GM19035 (cell line): ENCODE data around the gene TIMM21.

Source experiments
- ATAC-seq: cut with Tn5 transposase; IDR thresholded peaks from one replicate; pipeline ENCODE4 v1.9.1; 2021; ENCODE audit not compliant: unreplicated experiment

Gene TIMM21

DNA sequence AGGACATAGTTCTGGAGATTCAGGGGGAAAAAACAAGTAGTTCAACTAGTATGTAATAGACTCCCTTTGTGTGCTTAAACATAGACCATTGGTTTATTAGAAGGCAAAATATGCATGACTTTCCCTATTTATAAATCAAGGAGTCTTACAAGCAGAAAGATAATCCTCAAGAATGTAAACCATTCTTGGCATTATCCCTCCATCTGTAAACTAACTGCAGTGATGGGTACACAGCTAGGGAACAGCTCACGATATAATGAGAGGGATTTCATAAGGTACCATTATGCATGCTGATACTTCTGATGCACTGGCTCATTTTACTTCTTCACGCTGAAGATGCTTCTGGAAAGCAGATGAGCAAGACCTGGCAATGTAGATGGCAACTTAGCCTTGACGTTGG is 1.6 kb upstream of the TIMM21 start:
- ATAC-seq, result no peak

DNA sequence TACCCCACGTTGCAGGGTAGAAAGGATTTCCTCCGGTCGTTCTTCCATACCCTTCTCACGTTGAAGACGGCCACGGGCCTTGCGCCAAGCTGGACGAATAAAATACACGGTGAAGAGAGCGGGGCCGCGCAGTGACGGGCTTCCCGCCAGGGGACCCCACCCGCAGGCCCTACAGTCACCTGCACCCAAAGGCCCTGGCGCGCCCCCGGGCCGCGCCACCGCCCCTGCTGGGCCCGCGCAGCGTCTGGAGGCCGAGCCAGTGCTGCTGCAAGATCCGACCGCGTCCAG is 888 bp upstream of the TIMM21 start:
- ATAC-seq, result no peak

DNA sequence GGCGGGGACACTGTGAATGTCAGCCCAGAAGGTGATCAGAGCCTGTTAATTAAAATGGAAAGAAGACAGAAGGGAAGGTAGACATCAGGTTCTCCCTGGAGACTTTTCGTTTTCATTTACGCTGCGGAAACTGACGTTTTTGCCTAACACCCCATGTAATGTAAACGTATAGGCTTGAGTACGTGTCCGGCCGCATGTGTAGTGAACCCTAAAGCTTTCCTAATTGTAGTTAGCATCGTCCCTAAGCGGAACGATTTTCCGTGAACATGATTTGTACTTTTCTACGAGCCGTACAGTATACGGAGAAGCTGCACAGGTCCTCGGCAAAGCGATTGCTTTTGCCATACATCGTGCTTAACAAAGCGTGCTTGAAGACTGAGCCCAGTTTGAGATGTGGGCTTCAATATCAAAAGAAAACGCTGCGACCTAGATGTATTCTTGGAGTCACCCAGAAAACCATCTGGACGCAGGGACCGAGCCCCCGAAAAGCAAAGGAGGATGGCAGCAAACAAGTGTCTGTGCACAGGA is 284 bp downstream of the TIMM21 start:
- peak; percentile 31 for ATAC-seq

DNA sequence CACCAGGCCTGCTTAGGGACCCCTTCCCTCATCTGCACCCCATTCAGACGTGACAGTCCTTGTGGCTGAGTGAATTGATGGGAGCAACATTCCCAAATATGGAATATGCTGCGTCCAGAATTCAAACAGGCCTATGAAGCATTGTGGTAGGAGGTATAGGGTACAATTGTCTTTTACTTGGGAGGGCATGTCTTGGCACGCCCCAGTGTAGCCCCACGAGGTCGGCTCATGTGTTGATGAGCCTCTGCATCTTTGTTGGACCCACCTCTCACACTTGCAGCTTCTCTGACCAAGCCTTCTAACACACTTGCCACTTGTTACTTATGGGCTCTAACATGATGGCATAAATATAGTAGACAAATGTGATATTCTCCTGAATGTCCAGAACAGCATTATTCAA is 1.6 kb downstream of the TIMM21 start:
- no peak for ATAC-seq

DNA sequence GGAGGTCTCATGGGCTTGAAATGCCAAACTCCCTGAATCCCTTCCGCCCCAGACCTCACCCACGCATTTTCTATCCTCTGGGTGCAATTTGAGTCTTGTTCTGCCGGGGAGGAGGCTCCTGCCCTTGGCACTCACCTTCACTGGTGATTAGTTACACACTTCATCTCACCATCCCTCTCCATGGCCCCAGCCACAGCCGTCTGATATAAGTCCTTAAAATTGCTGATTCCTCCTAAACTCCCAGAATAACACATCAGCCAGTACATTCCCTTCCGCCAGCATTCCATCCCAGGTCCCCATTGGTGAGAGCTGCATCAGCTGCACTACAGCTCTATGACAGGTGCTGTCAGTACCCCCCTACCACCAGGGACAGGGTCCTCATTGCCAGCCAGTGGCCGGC is 3.9 kb downstream of the TIMM21 start:
- no peak for ATAC-seq

DNA sequence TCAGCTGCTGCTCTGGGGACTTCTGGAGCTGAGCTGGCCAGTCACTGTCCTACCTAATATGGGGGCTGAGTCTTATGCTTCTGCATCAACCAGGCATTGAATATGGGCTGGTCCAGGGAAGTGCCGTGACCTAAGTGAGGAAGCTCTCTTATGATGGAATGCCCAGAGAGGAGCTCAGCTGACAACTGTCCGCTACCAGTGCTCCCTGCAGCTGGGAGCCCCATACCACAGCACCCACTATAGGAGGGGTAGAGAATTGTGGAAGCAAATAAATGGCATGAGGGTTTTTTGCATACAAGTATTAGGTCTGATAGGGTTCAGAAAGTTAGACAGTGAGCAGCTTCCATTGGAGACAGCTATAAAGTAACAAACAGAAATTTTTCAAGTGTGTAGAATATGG is 4.5 kb downstream of the TIMM21 start:
- no peak for ATAC-seq

DNA sequence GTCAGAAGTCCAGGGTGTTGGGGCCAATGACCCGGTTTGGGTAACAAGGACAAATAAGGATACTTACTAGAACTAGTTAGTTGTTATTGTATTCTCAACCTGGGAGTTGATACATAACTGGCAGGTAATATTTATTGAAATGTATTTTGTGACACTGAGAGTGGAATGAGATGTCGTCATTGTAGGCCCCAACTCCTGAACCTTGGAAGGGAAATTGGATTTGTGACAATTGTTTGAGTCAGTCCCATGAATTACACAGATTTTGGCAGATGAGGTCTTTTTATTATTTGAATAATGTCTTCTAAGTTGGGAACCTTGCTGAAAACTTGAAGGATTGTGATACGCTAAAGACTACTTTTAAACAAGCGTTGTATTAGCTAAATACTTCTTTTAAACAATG is 5.1 kb downstream of the TIMM21 start:
- ATAC-seq, result no peak

DNA sequence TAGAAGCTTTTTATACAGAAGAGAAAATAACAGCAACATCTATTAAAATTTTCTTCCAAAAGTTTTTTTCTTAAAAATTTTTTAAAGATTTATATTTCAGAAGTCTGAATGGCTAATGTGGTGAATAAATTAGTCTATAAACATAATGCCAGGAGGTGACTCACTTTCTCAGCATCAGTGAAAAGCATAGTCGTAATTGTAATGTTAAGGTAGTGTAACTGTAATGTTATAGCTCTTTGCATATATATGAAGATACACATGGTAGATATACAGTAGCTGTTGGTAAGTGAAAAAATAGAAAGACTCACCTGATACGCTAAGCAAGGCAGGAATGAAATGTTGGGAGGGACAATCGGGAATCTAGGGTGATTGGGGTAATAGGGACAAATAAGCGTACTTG is 5.5 kb downstream of the TIMM21 start:
- no peak for ATAC-seq

DNA sequence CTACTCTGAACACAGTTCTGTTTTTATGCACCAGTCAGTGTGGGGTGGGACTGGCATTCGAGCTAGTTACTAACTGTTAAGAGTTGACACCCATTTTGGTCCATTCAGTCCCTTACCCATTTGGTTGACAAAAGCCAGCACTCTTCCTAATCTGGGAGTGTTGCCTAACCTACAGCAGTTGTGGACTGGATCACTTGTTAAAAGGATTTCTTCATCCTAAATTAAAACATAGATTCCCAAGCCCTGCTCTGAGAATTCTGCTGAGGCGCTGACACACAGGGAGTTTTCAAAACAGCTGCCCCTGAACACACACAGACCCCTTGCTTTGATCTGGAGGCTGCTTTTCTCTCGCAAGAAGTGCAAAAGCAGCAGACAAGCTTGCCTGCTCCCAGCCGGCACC is 6.4 kb downstream of the TIMM21 start:
- ATAC-seq, result no peak

DNA sequence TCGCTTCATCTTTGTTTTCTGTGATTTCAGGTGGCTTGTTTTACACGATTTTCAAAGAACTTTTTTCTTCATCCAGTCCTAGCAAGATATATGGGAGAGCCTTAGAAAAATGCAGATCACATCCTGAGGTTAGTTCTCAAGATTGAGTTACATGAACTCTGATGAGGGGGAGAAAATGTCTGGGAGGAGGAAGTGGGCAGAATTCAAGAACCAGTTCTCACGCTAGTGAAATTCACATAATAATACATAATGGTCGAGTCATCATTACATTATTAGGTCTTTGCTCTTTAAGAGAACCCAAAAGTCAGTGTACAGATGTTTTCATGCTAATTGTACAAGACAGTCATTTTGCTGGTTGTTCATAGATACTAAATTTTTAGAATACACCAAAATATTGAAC is 7.0 kb downstream of the TIMM21 start:
- no peak for ATAC-seq

DNA sequence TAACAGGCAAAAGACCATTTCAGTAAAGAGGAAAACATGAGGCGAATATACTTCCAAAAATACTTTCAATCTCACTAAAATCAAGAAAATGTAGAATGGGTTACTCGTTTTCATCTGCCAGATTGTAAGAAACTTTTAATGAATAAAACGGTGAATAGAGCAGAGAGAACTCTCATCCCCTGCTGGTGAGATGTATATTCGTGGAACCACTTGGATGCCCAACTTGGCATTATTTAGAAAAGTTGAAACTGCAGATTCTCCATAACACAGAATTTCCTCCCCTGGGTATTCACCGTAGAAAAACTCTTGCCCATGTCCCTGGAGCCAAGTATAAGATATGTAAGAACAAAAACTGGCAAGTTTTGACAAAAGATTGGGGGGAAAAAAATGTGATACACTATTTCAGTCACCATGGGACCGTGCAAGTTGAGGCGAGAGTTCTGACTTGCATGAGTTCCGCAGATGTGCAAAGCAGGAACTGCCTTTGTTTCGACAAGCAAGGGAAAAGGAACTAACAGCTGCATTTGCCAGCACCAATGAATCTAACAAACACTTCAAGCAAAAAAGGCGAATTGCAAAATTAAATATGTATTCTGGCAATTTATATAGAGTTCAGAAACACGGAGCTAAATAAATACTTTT is 14.8 kb downstream of the TIMM21 start:
- no peak for ATAC-seq

DNA sequence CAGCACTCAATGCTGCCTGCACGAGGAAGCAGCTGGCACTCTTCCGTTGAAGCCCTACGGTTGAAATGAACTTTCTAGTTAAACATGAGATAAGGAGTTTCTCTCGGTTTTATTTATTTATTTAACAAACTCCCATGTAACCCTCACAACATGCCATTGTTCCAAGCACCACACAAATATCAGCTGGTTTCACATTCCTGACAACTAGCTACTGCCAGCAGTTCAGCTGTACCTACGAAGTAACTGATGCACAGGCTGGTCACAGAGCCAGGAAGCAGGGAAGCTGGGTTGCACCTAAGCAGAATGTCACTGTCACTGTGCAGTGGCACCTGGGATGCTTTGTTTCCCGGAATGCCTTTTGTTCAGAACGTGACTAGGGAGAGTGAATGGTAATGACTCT is 18.1 kb downstream of the TIMM21 start:
- no peak for ATAC-seq

DNA sequence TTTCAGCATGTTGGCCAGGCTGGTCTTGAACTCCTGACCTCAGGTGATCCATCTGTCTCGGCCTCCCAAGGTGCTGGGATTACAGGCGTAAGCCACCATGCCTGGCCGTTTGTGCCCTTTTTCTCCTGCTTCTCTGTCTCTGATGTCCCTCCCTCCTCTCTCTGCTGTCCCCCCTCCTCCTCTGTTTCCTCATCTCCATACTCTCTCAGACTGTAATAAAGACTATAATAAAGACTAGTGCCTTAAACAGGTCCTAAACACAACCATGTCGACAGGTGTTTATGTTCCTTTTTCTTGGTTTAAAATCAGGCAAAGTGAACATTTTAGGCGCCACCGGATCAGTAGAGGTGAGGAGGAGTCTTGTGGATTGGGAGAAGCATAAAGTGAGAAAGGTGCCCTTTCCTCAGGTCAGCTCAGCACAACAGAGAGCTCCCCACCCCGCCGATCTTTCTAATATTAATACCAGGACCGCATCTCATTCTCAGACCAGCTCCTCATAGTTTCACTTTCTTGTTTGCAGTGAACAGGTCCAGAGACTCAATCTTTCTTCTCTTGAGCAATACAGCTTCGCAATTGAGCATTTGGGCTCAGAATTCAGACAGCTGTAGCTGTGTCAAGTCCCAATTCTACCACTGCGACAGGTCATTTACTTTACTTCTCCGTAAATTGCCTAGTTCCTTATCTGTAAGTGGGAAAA is 23.7 kb downstream of the TIMM21 start:
- peak; percentile 98 for ATAC-seq

DNA sequence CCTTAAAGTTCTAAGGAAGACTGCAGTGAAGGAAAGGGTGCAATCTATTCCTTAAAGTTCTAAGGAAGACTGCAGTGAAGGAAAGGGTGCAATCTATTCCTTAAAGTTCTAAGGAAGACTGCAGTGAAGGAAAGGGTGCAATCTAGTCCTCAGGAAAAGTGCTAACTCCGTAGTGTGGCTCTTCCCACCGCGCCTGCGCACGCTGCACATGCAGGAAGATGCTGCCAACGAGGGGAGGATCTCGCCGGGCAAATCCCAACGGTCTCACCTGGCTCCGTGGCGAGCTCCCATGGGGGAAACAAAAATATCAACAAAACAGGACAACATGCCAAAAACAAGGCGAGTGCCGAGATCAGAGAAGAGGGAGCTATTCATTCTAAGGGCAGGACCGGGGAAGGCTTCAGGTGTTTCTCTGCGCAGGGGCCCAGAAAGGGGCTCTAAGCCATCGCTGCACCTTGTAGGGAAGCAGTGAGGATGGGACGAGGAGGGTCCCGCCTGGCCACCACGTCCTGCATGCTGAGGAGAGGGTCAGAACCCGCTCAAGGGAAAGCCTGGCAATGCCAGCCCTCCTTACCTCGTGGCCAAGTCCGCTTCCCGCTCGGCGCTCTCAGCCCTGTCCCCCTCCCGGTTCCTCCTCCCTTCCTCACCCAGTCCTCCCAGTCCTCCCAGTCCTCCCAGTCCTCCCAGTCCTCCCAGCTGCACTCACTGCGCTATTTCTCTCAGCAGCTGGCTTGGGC is 24.5 kb downstream of the TIMM21 start:
- no peak for ATAC-seq

DNA sequence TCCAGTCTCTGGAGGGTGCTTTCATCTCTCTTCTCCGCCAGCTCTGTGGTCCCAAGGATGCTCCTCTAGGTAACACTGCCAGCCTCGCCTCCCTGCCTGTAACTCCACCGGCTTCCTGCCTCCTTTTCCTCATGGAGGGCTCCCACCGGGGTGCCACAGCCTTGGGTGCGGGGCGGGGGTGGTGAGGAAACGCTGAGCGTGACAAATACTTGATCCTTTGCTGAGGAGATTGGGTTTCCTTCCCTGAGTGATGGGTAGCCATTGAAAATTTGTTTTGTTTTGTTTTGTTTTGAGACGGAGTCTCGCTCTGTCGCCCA is 25.1 kb downstream of the TIMM21 start:
- ATAC-seq, result no peak

DNA sequence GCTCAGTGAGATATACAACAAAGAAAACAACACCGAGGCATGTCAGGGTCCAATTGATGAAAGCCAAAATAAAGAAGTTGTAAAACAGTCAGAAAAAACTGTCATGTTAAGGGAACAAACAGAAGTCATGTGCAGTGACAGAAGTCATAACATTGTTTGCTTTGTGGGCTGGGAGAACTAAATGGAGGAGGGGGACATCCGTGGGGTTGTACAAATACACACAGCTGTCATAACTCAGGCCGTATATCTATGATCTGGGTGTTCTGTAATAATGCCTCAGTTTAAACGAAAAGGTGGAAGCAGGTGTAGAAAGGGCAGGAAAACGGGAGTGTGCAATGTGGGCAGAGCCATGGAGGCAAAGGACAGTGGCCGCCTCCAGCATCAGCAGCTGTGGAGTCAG is 27.3 kb downstream of the TIMM21 start:
- ATAC-seq, result no peak

DNA sequence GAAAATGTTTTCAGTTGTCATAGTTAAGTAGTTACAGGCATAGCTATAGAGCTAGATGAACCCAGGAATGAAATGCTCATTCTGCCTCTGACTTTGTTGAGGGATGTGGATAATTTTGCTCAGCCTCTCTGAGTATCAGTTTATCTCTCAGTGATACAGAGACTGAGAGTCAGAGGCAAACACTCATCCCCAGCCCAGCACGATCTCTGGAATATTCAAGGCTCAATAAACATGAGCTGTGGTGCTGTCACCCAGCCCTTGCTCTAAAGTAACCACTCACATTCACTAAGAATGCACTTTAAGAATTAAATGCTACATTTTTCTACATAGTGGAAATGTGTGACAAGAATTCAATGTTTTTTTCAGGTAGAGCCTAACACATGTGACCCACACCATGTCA is 30.6 kb downstream of the TIMM21 start:
- no peak for ATAC-seq

DNA sequence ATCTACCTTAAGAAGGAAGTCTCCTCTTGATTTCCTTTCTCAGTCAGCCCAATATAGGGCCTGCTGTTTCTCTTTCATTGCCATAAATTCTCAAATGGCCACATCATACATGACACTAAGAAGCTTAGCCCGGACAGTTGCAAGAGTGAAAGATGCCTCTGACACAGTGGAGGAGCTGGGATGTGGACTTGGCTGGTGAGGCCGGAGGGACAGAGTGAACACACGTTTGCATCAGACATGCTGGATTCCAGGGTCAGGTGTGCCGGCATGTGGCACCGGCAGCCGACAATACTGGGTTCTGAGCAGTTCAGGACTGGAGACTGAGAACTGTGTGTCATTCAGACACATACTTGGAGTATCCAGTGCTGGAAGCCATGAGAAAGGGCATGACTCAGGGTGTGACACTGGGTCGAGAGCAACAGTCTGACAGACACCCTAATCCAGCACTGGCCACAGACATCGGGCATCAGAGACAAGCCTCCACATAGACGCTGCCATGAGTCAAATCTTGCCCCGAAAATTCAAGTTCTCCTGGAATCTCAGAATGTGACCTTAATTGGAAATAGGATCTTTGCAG is 31.4 kb downstream of the TIMM21 start:
- no peak for ATAC-seq

DNA sequence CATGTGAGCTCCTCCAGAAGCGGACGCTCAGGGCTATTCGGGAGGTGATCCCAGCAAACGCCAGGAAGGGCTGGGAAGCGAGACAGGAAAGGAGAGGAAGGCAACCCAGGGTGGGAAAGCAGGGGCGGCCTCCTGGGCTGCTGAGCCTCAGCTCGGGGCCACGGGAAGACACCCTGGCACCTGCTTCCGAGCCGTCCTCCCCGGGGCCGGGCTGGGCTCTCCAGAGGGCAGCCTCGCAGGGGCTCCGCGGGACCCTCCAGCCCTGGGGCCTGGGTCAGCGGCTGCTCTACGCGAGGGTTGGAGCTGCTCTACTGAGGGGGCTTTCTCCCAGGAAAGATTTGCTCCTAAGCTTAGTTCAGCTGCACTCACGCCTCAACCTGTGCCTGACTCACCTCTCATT is 34.0 kb downstream of the TIMM21 start:
- ATAC-seq, result no peak

DNA sequence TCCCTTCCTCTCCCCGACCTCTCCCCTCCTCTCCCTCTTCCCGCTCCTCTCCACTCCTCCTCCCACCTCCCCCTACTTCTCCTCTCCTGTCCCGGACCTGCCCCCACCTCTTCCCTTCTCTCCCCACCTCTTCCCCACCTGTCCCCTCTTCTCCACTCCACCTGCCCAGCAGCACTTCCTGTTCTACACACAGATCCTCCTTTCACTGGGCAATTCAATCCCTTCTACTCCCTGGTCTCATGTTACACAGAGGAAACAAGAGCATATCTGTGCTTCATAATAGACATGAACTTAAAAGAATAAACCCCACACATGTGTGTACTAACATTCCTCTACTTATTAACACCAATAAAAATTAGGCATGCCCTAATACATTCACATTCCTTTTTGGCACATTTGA is 34.8 kb downstream of the TIMM21 start:
- ATAC-seq, result no peak

DNA sequence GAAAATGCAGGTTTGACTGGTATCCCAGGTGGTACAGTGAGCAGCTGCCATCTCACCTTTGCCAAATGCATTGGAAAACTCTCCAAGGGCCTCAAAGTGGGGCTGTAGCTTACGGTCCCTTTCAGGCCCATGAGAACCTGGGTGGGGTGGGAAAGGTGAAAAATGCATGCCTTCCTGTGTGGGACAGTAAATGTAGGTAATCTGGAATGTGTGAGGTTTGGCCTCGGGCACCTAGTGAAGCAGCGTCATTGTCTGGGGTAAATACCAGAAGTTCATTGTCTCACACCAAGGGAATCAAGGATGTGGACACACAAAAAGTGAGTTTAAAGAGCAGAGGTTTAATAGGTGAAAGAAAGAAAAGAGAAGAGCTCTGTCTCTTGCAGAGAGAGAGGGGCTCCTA is 36.6 kb downstream of the TIMM21 start:
- ATAC-seq, result no peak

DNA sequence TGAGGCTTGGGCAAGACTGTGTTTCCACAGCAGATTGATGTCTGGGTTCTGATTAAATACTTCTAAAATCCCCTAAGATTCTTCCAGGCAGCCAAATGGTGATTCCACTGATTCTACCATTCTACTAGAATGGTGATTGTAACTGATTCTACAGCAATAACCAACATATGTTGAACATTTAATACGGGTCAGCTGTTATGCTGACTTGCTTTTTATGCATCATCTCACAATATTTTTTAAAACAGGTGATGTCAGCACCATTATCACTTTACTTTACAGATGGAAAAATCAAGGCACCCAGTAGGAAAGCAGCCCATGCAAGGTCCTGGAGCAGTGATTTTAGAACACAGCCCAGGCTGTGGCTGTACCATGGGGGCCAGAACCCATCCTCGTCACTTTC is 37.5 kb downstream of the TIMM21 start:
- no peak for ATAC-seq
